Lower leg skin (tissue), 3 donors: Measurements from ENCODE around the gene HS3ST3A1.

Source experiments
- CTCF ChIP-seq, 3 donors: fragments of 450-650 bp; IDR thresholded peaks; one replicate each; pipeline ENCODE4 v1.5.1; 2016; ENCODE audit warnings: antibody characterized with exemption in 3 of 3, mild to moderate bottlenecking in 3 of 3, moderate library complexity in 2 of 3
- POLR2A ChIP-seq, 2 donors: fragments of 450-650 bp; IDR thresholded peaks; one replicate each; pipeline ENCODE4 v1.6.1; 2016 to 2017; ENCODE audit warnings: antibody characterized with exemption in 2 of 2, mild to moderate bottlenecking in 1 of 2, moderate library complexity in 1 of 2

- no peak for TF ChIP-seq POLR2A (IDR thresholded peaks at IDR 0.05)
- no peak for TF ChIP-seq CTCF (IDR thresholded peaks at IDR 0.05)
These were observed 37.9 kb downstream of the HS3ST3A1 start for GRCh38 chr17:13563866-13564265.
